Hematopoietic multipotent progenitor cell treated with erythropoietin and hydrocortisone succinate and interleukin-3 and kit ligand, for 15 days (in vitro differentiated cells): ENCODE results near the gene NPHS1.
"Not testable (repeated sequence)": the region's sequence is repeated elsewhere in the genome, so short reads cannot be mapped to it uniquely, and the experiment has no call there.

Experiments
- DNase-seq: peaks from one replicate; pipeline ENCODE4 v3.0.0-alpha.2; 2015; ENCODE audit warnings: low spot score

Gene NPHS1

GRCh38 chr19:35848486-35848885 is 3.8 kb downstream of the NPHS1 start:
- no peak for DNase-seq

- DNase-seq: no peak
Observed at GRCh38 chr19:35847911-35848310, 4.4 kb downstream of the NPHS1 start.

- no peak for DNase-seq
Observed at GRCh38 chr19:35846038-35846668, 6.2 kb downstream of the NPHS1 start.

- no peak for DNase-seq
Observed at GRCh38 chr19:35845215-35846037, 6.9 kb downstream of the NPHS1 start.

GRCh38 chr19:35844482-35845214 is 7.7 kb downstream of the NPHS1 start:
- DNase-seq: no peak

GRCh38 chr19:35843676-35844481 is 8.4 kb downstream of the NPHS1 start:
- DNase-seq: peak; percentile 7

GRCh38 chr19:35842666-35843272 is 9.5 kb downstream of the NPHS1 start:
- no peak for DNase-seq

- DNase-seq: no peak
Observed at GRCh38 chr19:35841961-35842595, 10.2 kb downstream of the NPHS1 start.

GRCh38 chr19:35836096-35836495 is 16.2 kb downstream of the NPHS1 start:
- DNase-seq: not testable (repeated sequence)

- DNase-seq: no peak
Observed at GRCh38 chr19:35833972-35834371, 18.3 kb downstream of the NPHS1 start.

GRCh38 chr19:35832054-35832453 is 20.2 kb downstream of the NPHS1 start:
- no peak for DNase-seq

- DNase-seq: no peak
Observed at GRCh38 chr19:35830986-35831385, 21.3 kb downstream of the NPHS1 start.

GRCh38 chr19:35828692-35829301 is 23.5 kb downstream of the NPHS1 start:
- DNase-seq: peak; percentile 7

- no peak for DNase-seq
Observed at GRCh38 chr19:35824150-35824549, 28.2 kb downstream of the NPHS1 start.

GRCh38 chr19:35822579-35822978 is 29.7 kb downstream of the NPHS1 start:
- DNase-seq: no peak

- DNase-seq: no peak
Observed at GRCh38 chr19:35818445-35818844, 33.9 kb downstream of the NPHS1 start.

- no peak for DNase-seq
Observed at GRCh38 chr19:35816846-35817245, 35.5 kb downstream of the NPHS1 start.

GRCh38 chr19:35816262-35816661 is 36.0 kb downstream of the NPHS1 start:
- DNase-seq: no peak

GRCh38 chr19:35813043-35813890 is 39.0 kb downstream of the NPHS1 start:
- no peak for DNase-seq
